NCI-H2081 (cell line): ENCODE data around the gene DDIAS.
A peak's percentile ranks its signal among the peaks of the same experiment; 100 is the strongest.
"Not testable (repeated sequence)": the region's sequence is repeated elsewhere in the genome, so short reads cannot be mapped to it uniquely, and the experiment has no call there.

ENCODE experiments used
- DNase-seq, 2 experiments: peaks; one replicate each; lab custom pipeline; 2025; lab: John Stamatoyannopoulos, UW

DDIAS gene

GRCh38 chr11:82924522-82925224 lies 23.1 kb downstream of the DDIAS start:
- DNase-seq, result no peak

GRCh38 chr11:82927264-82927880 lies 25.8 kb downstream of the DDIAS start:
- peak; percentile 56 to 60 for DNase-seq

DNA sequence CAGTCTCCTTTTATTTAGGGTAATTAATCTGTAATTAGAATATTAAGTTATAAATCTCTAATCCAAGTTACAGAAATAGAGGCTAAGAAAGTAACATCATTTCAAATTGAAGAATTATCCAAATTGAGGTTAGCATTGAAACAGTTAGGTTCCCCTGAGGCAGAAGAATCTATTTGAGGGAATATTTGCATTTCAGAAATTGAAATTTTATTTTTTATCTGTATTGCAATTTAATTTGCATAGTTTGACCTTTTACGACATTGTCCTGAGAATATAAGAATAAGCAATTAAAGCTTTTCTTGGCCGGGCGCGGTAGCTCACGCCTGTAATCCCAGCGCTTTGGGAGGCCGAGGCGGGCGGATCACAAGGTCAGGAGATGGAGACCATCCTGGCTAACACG lies 27.6 kb downstream of the DDIAS start:
- no peak for DNase-seq

DNA sequence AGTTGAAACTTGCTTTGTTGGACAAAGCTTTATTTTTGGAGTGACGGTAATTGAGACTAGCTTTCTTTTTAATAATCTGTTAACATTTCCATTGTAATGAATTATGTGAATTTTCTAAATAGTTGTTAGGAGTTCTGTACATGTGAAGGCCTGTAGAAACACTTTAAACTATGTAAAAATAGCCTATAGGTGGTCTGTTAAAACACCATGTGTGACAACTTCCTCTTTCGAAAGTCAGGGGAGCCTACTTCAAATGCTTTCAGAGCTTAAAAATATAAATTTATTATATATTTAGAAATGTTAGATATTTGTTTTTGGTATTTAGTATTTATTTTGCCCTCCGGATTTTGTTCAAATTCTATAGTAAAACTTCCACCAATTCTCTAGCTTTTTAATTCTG lies 28.7 kb downstream of the DDIAS start:
- DNase-seq, result no peak

DNA sequence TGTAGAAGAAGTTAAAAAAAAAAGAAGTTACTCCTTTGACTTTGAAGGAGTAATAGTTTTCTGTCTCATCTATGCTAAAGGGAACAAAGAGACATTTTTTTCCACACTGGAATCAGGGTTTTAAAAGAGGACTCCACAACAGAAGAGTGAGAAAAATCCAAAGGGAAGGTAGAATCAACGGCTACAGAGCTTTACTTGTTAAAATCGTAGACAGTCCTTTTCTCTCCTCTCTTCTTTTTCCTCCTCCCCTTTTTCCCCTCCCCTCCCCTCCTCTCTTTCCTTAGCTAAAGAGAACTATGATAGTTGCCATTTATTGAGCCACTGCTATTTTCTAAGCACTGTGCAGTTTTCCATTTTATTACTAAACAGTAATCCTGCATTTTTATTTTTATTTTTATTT lies 29.2 kb downstream of the DDIAS start:
- DNase-seq, result no peak

- DNase-seq, result no peak
Observed at GRCh38 chr11:82932564-82932963, 31.0 kb downstream of the DDIAS start.

GRCh38 chr11:82936261-82936660 lies 34.7 kb downstream of the DDIAS start:
- DNase-seq, result no peak

- no peak for DNase-seq
Observed at GRCh38 chr11:82937554-82937953, 36.0 kb downstream of the DDIAS start.

DNA sequence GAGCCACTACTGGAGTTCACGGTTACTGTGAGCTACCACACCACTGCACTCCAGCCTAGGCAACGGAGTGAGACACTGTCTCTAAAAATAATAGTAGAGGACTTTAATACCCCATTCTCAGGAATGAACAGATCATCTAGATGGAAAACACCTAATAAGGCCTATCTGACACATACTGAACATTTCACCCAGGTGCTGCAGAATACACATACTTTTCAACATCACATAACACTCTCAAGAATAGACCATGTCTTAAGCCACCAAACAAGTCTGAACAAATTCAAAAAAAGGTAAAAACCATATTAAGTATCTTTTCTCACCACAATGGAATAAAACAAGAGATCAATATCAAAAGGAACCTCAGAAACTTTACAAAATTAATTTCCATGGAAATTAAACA lies 37.9 kb downstream of the DDIAS start:
- DNase-seq, result no peak

DNA sequence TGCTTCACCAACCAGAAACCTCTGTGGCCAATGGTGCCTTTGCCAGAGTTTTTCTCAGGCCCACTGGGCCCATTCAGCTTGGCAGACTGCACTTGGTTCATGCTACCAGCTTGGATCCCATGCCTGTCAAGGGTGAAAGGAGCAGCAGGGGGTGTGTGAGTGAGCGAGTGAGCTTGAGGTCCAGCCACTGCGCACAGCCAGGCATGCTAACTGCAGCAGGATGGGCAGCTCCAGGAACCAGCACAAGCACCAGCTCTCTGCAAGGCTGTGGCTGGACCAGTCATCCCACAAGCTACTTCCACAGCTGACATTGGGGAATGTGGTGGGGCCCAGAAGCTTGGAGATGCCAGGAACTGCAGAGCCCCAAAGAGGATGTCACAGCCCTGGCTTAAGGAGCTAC lies 40.8 kb downstream of the DDIAS start:
- no peak for DNase-seq

DNA sequence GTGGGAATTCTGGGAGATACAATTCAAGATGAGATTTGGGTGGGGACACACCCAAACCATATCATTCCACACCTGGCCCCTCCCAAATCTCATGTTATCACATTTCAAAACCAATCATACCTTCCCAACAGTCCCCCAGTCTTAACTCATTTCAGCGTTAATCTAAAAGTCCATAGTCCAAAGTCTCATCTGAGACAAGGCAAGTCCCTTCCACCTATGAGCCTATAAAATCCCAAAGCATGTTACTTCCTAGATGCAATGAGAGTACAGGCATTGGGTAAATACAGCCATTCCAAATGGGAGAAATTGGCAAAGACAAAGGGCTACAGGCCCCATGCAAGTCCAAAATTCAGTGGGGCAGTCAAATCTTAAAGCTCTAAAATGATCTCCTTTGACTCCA lies 41.9 kb downstream of the DDIAS start:
- not testable (repeated sequence) for DNase-seq

DNA sequence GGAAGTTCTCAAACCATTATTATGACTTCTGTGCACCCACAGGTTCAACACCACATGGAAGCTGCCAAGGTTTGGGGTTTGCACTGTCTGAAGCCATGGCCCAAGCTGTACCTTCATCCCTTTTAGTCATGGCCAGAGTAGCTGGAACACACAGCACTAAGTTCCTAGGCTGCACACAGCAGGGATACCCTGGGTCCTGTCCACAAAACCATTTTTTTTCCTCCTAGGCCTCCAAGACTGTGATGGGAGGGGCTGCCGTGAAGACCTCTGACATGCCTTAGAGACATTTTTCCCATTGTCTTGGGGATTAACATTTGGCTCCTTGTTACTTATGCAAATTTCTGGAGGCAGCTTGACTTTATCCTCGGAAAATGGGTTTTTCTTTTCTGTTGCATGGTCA lies 42.7 kb downstream of the DDIAS start:
- no peak for DNase-seq

DNA sequence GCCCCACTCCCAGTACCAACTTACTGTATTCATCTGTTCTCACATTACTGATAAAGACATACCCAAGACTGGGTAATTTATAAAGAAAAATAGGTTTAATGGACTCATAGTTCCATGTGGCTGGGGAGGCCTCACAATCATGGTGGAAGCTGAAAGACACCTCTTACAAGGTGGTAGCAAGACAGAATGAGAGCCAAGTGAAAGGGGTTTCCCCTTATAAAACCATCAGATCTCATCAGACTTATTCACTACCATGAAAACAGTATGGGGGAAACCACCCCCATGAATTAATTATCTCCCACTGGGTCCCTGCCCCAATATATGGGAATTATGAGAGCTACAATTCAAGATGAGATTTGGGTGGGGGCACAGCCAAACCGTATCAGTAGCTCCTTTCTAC lies 43.5 kb downstream of the DDIAS start:
- DNase-seq, result not testable (repeated sequence)

- no peak for DNase-seq
Observed at GRCh38 chr11:82945682-82946081, 44.1 kb downstream of the DDIAS start.

- no peak for DNase-seq
Observed at GRCh38 chr11:82949352-82949751, 47.8 kb downstream of the DDIAS start.

DNA sequence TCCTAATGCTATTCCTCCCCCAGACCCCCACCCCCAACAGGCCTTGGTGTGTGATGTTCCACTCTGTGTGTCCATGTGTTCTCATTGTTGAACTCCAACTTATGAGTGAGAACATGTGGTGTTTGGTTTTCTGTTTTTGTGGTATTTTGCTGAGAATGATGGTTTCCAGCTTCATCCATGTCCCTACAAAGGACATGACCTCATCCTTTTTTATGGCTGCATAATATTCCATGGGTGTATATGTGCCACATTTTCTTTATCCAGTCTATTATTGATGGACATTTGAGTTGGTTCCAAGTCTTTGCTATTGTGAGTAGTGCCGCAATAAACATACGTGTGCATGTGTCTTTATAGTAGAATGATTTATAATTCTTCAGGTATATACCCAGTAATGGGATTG lies 49.0 kb downstream of the DDIAS start:
- not testable (repeated sequence) for DNase-seq

DNA sequence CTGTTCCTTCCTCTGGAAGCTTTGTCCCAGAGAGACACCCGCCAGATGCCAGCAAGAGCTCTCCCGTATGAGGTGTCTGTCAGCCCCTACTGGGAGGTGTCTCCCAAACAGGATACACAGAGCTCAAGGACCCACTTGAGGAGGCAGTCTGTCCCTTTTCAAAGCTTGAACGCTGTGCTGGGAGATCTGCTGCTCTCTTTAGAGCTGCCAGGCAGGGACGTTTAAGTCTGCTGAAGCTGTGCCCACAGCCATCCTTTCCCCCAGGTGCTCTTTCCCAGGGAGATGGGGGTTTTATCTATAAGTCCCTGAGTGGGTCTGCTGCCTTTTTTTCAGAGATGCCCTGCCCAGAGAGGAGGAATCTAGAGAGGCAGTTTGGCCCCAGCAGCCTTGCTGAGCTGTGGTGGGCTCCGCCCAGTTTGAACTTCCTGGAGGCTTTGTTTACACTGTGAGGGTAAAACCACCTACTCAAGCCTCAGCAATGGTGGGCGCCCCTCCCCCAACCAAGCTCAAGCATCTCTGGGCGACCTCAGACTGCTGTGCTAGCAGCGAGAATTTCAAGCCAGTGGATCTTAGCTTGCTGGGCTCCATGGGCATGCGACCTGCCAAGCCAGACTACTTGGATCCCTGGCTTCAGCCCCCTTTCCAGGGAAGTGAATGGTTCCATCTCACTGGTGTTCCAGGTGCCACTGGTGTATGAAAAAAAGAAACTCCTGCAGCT lies 54.4 kb downstream of the DDIAS start:
- DNase-seq, result not testable (repeated sequence)

DNA sequence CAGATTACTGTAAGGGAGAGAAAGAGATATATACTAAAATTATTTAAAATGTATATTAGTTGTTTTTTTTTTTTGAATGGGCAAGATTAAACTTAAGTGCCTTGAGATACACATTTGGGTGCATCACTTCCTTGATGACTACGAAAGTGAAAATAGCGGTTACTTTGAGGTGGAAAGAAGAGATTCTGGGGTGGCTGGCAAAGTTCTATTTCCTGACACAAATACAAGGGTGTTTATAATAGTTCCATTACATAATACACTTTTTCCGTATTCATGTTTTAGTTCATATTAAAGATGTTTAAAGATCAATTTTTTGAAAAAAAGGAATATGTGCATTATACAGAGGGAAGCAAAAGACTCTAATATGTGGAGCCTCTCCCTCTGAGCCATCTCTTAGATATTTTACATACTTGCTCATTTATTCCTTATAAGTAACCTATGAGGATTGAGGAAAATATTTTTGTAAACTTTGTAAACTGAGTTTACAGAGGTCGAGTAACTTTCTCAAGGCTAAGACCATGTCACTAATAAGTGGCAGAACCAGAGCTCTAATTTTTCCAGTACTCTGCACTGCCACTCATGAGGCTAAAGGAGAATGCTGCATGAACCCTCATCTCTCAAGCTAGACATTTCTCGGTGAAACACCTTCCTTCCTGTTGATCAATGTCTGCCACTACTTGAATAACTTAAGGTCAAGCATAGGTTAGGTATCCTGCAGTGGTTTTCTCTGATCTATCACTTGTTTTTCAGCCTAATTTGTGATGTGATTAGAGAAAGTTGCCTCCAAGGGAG lies 58.6 kb downstream of the DDIAS start:
- no peak for DNase-seq

DNA sequence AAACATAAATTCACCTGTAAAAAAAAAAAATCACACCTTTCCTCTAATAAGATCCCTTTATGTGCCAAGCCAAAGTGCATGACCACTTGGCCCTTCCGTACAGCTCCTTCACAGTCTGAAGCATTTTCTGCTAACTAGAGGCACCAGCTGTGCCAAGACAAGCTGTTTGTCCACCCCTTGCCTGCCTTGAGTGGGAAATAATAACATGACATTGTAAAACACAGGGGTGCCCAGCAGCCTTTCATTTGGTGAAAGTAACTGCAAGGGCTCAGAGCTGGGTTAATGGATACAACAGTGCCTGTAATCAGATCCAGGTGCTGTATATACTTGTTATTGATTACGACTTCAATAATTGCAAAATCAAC lies 59.2 kb downstream of the DDIAS start:
- DNase-seq, result peak in 1 of 2 experiments; percentile 33

DNA sequence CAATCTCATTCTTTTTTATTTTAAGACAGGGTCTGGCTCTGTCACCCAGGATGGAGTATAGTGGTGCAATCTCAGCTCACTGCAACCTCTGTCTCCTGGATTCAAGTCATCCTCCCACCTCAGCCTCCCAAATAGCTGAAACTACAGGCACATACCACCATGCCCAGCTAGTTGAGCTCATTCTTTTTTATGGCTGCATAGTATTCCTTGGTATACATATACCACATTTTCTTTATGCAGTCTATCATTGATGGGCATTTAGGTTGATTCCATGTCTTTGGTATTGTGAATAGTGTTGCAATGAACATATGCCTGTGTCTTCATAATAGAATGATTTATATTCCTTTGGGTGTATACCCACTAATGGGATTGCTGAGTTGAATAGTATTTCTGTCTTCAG lies 60.5 kb downstream of the DDIAS start:
- not testable (repeated sequence) for DNase-seq

DNA sequence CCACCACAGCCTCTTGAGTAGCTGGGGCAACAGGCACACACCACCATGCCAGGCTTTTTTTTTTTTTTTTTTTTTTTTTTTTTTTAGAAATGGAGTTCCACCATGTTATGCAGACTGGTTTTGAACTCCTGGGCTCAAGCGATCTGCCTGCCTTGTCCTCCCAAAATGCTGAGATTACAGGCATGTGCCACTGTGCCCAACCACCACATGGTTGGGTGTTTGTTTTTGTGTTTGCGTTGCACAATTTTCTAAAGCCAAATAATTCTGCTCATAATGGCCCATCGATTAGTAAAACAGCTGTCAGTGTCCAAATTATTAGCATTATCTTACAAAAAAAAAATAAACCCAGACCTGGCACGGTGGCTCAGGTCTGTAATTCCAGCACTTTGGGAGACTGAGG lies 65.8 kb downstream of the DDIAS start:
- DNase-seq, result no peak

GRCh38 chr11:82969811-82970210 lies 68.3 kb downstream of the DDIAS start:
- no peak for DNase-seq
